ENCODE measurements around the gene DDX25. TPM values are rescaled to one million over a fixed set of nuclear protein-coding genes. Genes with fewer than 3 reads are reported as not detected.

The DDX25 gene
- total RNA-seq, 1 experiment from 2014 or later = not detected

GRCh38 chr11:125945797-125946520 is 41.7 kb downstream of the DDX25 start, which contains the start of gene VSIG10L2:
TSS of gene VSIG10L2 (plus strand) at chr11:125946044. CDS start at chr11:125946056, 12 bp downstream.
- peak; percentile 13 for DNase-seq (ENCODE audit: low read depth)
- in situ Hi-C loops (cut with HindIII; ENCODE audit: low pct_unique_long_range_greater_than_20kb, low sequenced_read_pairs) = no loop called here

GRCh38 chr11:125946712-125947418 is 42.6 kb downstream of the DDX25 start:
- in situ Hi-C loops (cut with HindIII; ENCODE audit: low pct_unique_long_range_greater_than_20kb, low sequenced_read_pairs) = no loop called here
- DNase-seq (ENCODE audit: low read depth) = no peak

- no peak for DNase-seq (ENCODE audit: low read depth)
- in situ Hi-C loops (cut with HindIII; ENCODE audit: low pct_unique_long_range_greater_than_20kb, low sequenced_read_pairs) = no loop called here
Observed at GRCh38 chr11:125947419-125948277, 43.3 kb downstream of the DDX25 start.

GRCh38 chr11:125948278-125949051 is 44.2 kb downstream of the DDX25 start:
- in situ Hi-C loops (cut with HindIII; ENCODE audit: low pct_unique_long_range_greater_than_20kb, low sequenced_read_pairs) = no loop called here
- no peak for DNase-seq (ENCODE audit: low read depth)

GRCh38 chr11:125949271-125950177 is 45.2 kb downstream of the DDX25 start:
- in situ Hi-C loops (cut with HindIII; ENCODE audit: low pct_unique_long_range_greater_than_20kb, low sequenced_read_pairs) = no loop called here

GRCh38 chr11:125950178-125950490 is 45.8 kb downstream of the DDX25 start:
- in situ Hi-C loops (cut with HindIII; ENCODE audit: low pct_unique_long_range_greater_than_20kb, low sequenced_read_pairs) = no loop called here
- DNase-seq (ENCODE audit: low read depth) = no peak

More at GRCh38 chr11:125949271-125950177, 45.2 kb downstream of the DDX25 start:
- DNase-seq (ENCODE audit: low read depth) = no peak

GRCh38 chr11:125950696-125951651 is 46.7 kb downstream of the DDX25 start:
- in situ Hi-C loops (cut with HindIII; ENCODE audit: low pct_unique_long_range_greater_than_20kb, low sequenced_read_pairs) = no loop called here
- no peak for DNase-seq (ENCODE audit: low read depth)

- in situ Hi-C loops (cut with HindIII; ENCODE audit: low pct_unique_long_range_greater_than_20kb, low sequenced_read_pairs) = no loop called here
- no peak for DNase-seq (ENCODE audit: low read depth)
Observed at GRCh38 chr11:125951731-125952130, 47.4 kb downstream of the DDX25 start.

- in situ Hi-C loops (cut with HindIII; ENCODE audit: low pct_unique_long_range_greater_than_20kb, low sequenced_read_pairs) = no loop called here
- DNase-seq (ENCODE audit: low read depth) = no peak
Observed at GRCh38 chr11:125952559-125952958, 48.3 kb downstream of the DDX25 start.

- no peak for DNase-seq (ENCODE audit: low read depth)
- in situ Hi-C loops (cut with HindIII; ENCODE audit: low pct_unique_long_range_greater_than_20kb, low sequenced_read_pairs) = no loop called here
Observed at GRCh38 chr11:125952973-125953372, 48.7 kb downstream of the DDX25 start.

GRCh38 chr11:125953401-125953935 is 49.2 kb downstream of the DDX25 start:
- in situ Hi-C loops (cut with HindIII; ENCODE audit: low pct_unique_long_range_greater_than_20kb, low sequenced_read_pairs) = no loop called here
- no peak for DNase-seq (ENCODE audit: low read depth)

- DNase-seq (ENCODE audit: low read depth) = no peak
- in situ Hi-C loops (cut with HindIII; ENCODE audit: low pct_unique_long_range_greater_than_20kb, low sequenced_read_pairs) = no loop called here
Observed at GRCh38 chr11:125954123-125954944, 50.0 kb downstream of the DDX25 start.

GRCh38 chr11:125954945-125955640 is 50.8 kb downstream of the DDX25 start:
- in situ Hi-C loops (cut with HindIII; ENCODE audit: low pct_unique_long_range_greater_than_20kb, low sequenced_read_pairs) = no loop called here
- DNase-seq (ENCODE audit: low read depth) = no peak

- in situ Hi-C loops (cut with HindIII; ENCODE audit: low pct_unique_long_range_greater_than_20kb, low sequenced_read_pairs) = no loop called here
- DNase-seq (ENCODE audit: low read depth) = no peak
Observed at GRCh38 chr11:125955856-125956255, 51.5 kb downstream of the DDX25 start.
